GM18868 (cell line): ENCODE results near the gene HNRNPA2B1.
"Not testable (repeated sequence)": the region's sequence is repeated elsewhere in the genome, so short reads cannot be mapped to it uniquely, and the experiment has no call there.

Source experiments
- ATAC-seq: cut with Tn5 transposase; IDR thresholded peaks from one replicate; pipeline ENCODE4 v1.9.1; 2021; ENCODE audit warnings: mild to moderate bottlenecking, moderate library complexity; ENCODE audit not compliant: unreplicated experiment

Gene HNRNPA2B1

GRCh38 chr7:26148307-26148700 is 52.2 kb downstream of the HNRNPA2B1 start:
- not testable (repeated sequence) for ATAC-seq

- ATAC-seq, result not testable (repeated sequence)
Measured at GRCh38 chr7:26147646-26148306, 52.8 kb downstream of the HNRNPA2B1 start.

- no peak for ATAC-seq
Measured at GRCh38 chr7:26147030-26147429, 53.5 kb downstream of the HNRNPA2B1 start.

- ATAC-seq, result no peak
Measured at GRCh38 chr7:26145238-26145637, 55.3 kb downstream of the HNRNPA2B1 start.

GRCh38 chr7:26144184-26145080 is 56.1 kb downstream of the HNRNPA2B1 start:
- no peak for ATAC-seq

GRCh38 chr7:26143298-26144048 is 57.1 kb downstream of the HNRNPA2B1 start:
- ATAC-seq, result no peak

- ATAC-seq, result no peak
Measured at GRCh38 chr7:26141077-26141476, 59.5 kb downstream of the HNRNPA2B1 start.

- ATAC-seq, result no peak
Measured at GRCh38 chr7:26140380-26140779, 60.2 kb downstream of the HNRNPA2B1 start.
